Smooth muscle cell (in vitro differentiated cells): Measurements from ENCODE around the gene FAM120A. TPM values are rescaled to one million over a fixed set of nuclear protein-coding genes. Genes with fewer than 3 reads are reported as not detected.

Experiments
- DNase-seq: peaks from one replicate; lab custom pipeline; 2025; ENCODE audit not compliant: unreplicated experiment; lab: John Stamatoyannopoulos, UW
- H2AFZ ChIP-seq: fragments of 200-600 bp; sonication (generic); 2 replicates; pipeline ENCODE4 v1.6.0; 2016; ENCODE audit warnings: antibody characterized with exemption, low read depth, mild to moderate bottlenecking
- H3F3A ChIP-seq: fragments of 200-600 bp; sonication (generic); 2 replicates; pipeline ENCODE4 v1.6.0; 2017; ENCODE audit warnings: antibody characterized with exemption, low read depth
- H3K27ac ChIP-seq: fragments of 200-600 bp; sonication (generic); 2 replicates; pipeline ENCODE4 v1.5.1; 2016; ENCODE audit warnings: low read depth, mild to moderate bottlenecking
- H3K27me3 ChIP-seq: fragments of 200-600 bp; sonication (generic); 2 replicates; pipeline ENCODE4 v1.6.1; 2016; ENCODE audit warnings: low read depth, mild to moderate bottlenecking
- H3K36me3 ChIP-seq: fragments of 200-600 bp; sonication (generic); 2 replicates; pipeline ENCODE4 v1.5.1; 2016; ENCODE audit warnings: low read depth
- H3K4me1 ChIP-seq: fragments of 200-600 bp; sonication (generic); 2 replicates; pipeline ENCODE4 v1.5.1; 2016; ENCODE audit warnings: low read depth
- H3K4me2 ChIP-seq: fragments of 200-600 bp; sonication (generic); 2 replicates; pipeline ENCODE4 v1.6.0; 2016; ENCODE audit warnings: mild to moderate bottlenecking
- H3K4me3 ChIP-seq: fragments of 200-600 bp; sonication (generic); 2 replicates; pipeline ENCODE4 v1.5.1; 2016; ENCODE audit warnings: mild to moderate bottlenecking
- H3K79me2 ChIP-seq: fragments of 200-600 bp; sonication (generic); 2 replicates; pipeline ENCODE4 v1.6.0; 2016; ENCODE audit warnings: low read depth, mild to moderate bottlenecking
- H3K9ac ChIP-seq: fragments of 200-600 bp; sonication (generic); 2 replicates; pipeline ENCODE4 v1.6.0; 2016; ENCODE audit warnings: low read depth
- H3K9me3 ChIP-seq: fragments of 200-600 bp; sonication (generic); replicated peaks from 2 replicates; pipeline ENCODE4 v1.5.1; 2016; ENCODE audit warnings: low read depth
- H4K20me1 ChIP-seq: fragments of 200-600 bp; sonication (generic); 2 replicates; pipeline ENCODE4 v1.6.0; 2016; ENCODE audit warnings: low read depth
- WGBS: methylation state at CpG from one replicate; pipeline ENCODE4 v1.1.7; 2016; ENCODE audit warnings: low lambda C conversion rate; 5-methylcytosine and 5-hydroxymethylcytosine counted together
- polyA plus RNA-seq: library from polyadenylated mRNA; unstranded; fragments of >200 nt; fragmentation: Nextera tagmentation; extraction: Ambion mirVana; gene quantifications from 2 replicates; pipeline ENCODE4 v1.2.1, GENCODE V29; 2016
- total RNA-seq: library from RNA; depleted of rRNA; stranded (reverse); fragments of >200 nt; gene quantifications from 2 replicates; pipeline ENCODE4 v1.2.3, GENCODE V29; 2014
- TF ChIP-seq, protein P1 (sequence below): fragments of 200-600 bp; sonication (generic); IDR thresholded peaks from 2 replicates; pipeline ENCODE4 v1.5.1; 2017; ENCODE audit warnings: borderline replicate concordance, mild to moderate bottlenecking, antibody characterized with exemption; ENCODE audit not compliant: insufficient read depth, poor library complexity, severe bottlenecking

The FAM120A gene
- total and polyA plus RNA-seq, 2 experiments from 2014 or later: 14.4 to 47.2 TPM

DNA sequence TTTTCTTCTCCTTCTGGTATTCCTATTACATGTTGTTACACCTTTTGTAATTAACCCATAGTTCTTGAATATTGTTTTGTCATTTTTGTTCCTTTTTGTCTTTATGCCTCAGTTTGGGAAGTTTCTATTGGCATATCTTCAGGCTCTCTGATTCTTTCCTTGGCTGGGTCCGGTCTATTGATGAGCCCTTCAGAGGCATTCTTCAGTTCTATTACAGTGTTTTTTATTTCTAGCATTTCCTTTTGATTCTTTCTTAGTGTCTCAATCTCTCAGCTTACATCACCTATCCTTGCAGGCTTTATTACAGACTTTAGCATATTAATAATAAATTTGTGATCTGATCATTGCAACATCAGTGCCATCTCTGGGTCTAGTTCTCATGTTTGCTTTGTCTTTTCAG is 158.7 kb downstream of the FAM120A start:
- peaks cover 87% of the 10 kb centered on the region for H3K79me2 ChIP-seq
- H3F3A ChIP-seq: no peaks in the 10 kb centered on the region
- no peak overlapping the region for H3K4me3 ChIP-seq
- H4K20me1 ChIP-seq: peaks cover 85% of the 10 kb centered on the region
- H3K27ac ChIP-seq: no peak overlapping the region
- peaks cover 12% of the 10 kb centered on the region for H3K9me3 ChIP-seq
- no peaks in the 10 kb centered on the region for H3K4me1 ChIP-seq
- no peak for DNase-seq
- 100% methylated on average over 1 of the region's 1 CpG for WGBS
- no peak overlapping the region for H3K9ac ChIP-seq
- H3K27me3 ChIP-seq: no peaks in the 10 kb centered on the region
- no peaks in the 10 kb centered on the region for H3K36me3 ChIP-seq
- no peak overlapping the region for H3K4me2 ChIP-seq
- TF ChIP-seq, protein P1, sequence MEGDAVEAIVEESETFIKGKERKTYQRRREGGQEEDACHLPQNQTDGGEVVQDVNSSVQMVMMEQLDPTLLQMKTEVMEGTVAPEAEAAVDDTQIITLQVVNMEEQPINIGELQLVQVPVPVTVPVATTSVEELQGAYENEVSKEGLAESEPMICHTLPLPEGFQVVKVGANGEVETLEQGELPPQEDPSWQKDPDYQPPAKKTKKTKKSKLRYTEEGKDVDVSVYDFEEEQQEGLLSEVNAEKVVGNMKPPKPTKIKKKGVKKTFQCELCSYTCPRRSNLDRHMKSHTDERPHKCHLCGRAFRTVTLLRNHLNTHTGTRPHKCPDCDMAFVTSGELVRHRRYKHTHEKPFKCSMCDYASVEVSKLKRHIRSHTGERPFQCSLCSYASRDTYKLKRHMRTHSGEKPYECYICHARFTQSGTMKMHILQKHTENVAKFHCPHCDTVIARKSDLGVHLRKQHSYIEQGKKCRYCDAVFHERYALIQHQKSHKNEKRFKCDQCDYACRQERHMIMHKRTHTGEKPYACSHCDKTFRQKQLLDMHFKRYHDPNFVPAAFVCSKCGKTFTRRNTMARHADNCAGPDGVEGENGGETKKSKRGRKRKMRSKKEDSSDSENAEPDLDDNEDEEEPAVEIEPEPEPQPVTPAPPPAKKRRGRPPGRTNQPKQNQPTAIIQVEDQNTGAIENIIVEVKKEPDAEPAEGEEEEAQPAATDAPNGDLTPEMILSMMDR: no peak
- H2AFZ ChIP-seq: no peak overlapping the region

DNA sequence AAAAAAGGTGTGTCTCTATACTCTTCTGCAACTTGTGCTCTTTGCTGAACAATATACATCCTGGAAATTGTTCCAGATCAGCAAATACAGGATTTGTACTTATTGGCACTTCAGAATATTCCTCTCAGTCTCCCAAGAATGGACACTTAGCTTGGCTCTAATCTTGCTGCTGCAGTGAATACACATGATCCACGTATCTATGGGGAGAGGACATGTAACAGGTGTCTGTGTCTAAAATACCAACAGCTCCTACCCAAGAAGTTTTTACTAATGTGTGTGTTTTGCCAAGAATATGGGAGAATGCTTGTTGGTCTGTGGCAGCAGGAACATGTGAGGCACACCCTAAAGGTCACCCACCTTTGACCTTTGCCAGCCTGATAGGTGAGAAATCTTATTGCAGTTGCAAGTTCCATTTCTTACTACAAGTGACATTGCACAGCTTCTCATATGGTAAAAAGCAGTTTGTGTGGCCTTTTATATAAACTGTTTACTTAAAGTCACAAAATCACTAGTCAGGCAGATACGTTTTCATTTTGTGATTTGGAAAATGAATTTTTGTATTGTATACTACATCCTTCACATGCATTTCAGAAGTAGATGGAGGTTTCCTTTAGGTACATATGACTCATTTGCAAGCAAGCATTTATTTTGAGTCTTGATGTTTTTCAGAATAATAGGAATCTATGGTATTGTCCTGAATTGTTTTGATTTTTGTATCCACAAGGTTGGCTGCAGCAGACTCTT is 160.7 kb downstream of the FAM120A start:
- WGBS: 96% methylated on average over 2 of the region's 2 CpGs
- TF ChIP-seq, protein P1: no peak
- H3K9ac ChIP-seq: no peak overlapping the region
- no peak overlapping the region for H3K4me2 ChIP-seq
- H3K4me1 ChIP-seq: peaks cover 2% of the 10 kb centered on the region
- peaks cover 79% of the 10 kb centered on the region for H3K79me2 ChIP-seq
- H3K27me3 ChIP-seq: no peaks in the 10 kb centered on the region
- H3K27ac ChIP-seq: no peak overlapping the region
- no peaks in the 10 kb centered on the region for H3F3A ChIP-seq
- no peaks in the 10 kb centered on the region for H3K36me3 ChIP-seq
- H4K20me1 ChIP-seq: peaks cover 87% of the 10 kb centered on the region
- no peak overlapping the region for H2AFZ ChIP-seq
- no peak for DNase-seq
- H3K9me3 ChIP-seq: peaks cover 12% of the 10 kb centered on the region
- H3K4me3 ChIP-seq: no peak overlapping the region

DNA sequence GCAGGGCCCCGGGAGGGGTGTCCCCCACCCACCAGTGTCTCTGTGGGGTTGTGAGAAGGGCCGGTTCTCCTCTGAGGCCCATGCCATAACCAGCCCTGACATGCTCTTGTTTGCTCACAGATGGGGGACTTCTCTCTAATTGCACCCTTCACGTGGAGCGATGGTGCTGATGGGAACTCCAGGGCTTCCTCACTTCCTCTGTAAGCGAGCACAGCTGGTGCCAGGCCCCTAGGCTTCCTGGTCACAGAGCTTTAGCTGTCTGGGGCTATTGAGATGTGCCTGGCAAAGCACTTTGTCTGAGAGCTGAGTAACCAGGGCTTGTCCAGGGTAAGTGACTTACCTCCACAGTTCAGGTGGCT is 161.3 kb downstream of the FAM120A start:
- H3K36me3 ChIP-seq: no peaks in the 10 kb centered on the region
- H3K9ac ChIP-seq: no peak overlapping the region
- no peaks in the 10 kb centered on the region for H3K27me3 ChIP-seq
- H3K4me2 ChIP-seq: no peak overlapping the region
- H3K9me3 ChIP-seq: peaks cover 12% of the 10 kb centered on the region
- peaks cover 6% of the 10 kb centered on the region for H3K4me1 ChIP-seq
- TF ChIP-seq, protein P1: no peak
- H3K79me2 ChIP-seq: peaks cover 79% of the 10 kb centered on the region
- no peak overlapping the region for H3K27ac ChIP-seq
- no peak for DNase-seq
- 85% methylated on average over 5 of the region's 5 CpGs for WGBS
- no peaks in the 10 kb centered on the region for H3F3A ChIP-seq
- no peak overlapping the region for H3K4me3 ChIP-seq
- no peak overlapping the region for H2AFZ ChIP-seq
- H4K20me1 ChIP-seq: peaks cover 91% of the 10 kb centered on the region

DNA sequence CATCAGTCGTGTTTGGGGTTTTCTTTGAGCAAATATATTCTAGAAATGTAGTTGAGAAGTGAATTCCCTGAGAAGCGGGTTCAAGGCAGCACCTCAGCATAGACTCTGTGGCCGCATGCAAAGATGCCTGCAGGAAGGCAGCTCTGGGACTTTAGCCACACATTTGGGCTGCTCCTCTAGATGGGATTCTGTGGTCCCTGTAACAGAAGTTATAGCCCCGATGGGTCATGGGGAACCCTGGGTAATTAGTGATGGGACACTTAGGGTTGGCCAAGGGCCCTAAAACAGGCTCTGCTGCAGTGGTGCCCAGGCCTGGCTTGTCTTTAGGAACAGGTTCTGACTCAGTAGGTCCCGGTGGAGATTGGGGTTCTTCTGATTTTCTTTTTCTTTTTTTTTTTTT is 161.7 kb downstream of the FAM120A start:
- H3K4me2 ChIP-seq: no peak overlapping the region
- peaks cover 6% of the 10 kb centered on the region for H3K4me1 ChIP-seq
- H3K9me3 ChIP-seq: peaks cover 12% of the 10 kb centered on the region
- H3K79me2 ChIP-seq: peaks cover 80% of the 10 kb centered on the region
- H3K9ac ChIP-seq: no peak overlapping the region
- DNase-seq: no peak
- no peaks in the 10 kb centered on the region for H3K36me3 ChIP-seq
- H3K27me3 ChIP-seq: no peaks in the 10 kb centered on the region
- 98% methylated on average over 5 of the region's 5 CpGs for WGBS
- no peak overlapping the region for H3K4me3 ChIP-seq
- no peak overlapping the region for H2AFZ ChIP-seq
- TF ChIP-seq, protein P1: no peak
- H4K20me1 ChIP-seq: peaks cover 91% of the 10 kb centered on the region
- no peak overlapping the region for H3K27ac ChIP-seq
- H3F3A ChIP-seq: no peaks in the 10 kb centered on the region
